SK-N-SH (cell line): ENCODE measurements around the gene ARL6.

Experiments
- CHD2 ChIP-seq: fragments of 150-350 bp; IDR thresholded peaks from 2 replicates; pipeline ENCODE4 v1.6.1; 2018; ENCODE audit warnings: low read length; ENCODE audit not compliant: partially characterized antibody
- CTCF ChIP-seq: fragments of 200-600 bp; sonication (generic); IDR thresholded peaks from 2 replicates; pipeline ENCODE4 v1.6.1; 2017; ENCODE audit warnings: antibody characterized with exemption, mild to moderate bottlenecking, moderate library complexity
- ELF1 ChIP-seq: IDR thresholded peaks from 2 replicates; pipeline ENCODE4 v1.4.0; 2012
- EP300 ChIP-seq, 2 experiments: IDR thresholded peaks; 2 replicates each; pipeline versions ENCODE4 v1.4.0 to v1.6.1; 2012; ENCODE audit warnings: borderline replicate concordance in 1 of 2, low read depth in 1 of 2, low read length in 1 of 2
- FOXJ3 ChIP-seq: sonication (generic); formaldehyde crosslinking; IDR thresholded peaks from 2 replicates; pipeline ENCODE4 v1.5.1; 2020; ENCODE audit warnings: mild to moderate bottlenecking, missing genetic modification reagents
- GABPA ChIP-seq: IDR thresholded peaks from 2 replicates; pipeline ENCODE4 v1.4.0; 2012; ENCODE audit warnings: low read depth, mild to moderate bottlenecking
- JUND ChIP-seq: IDR thresholded peaks from 2 replicates; pipeline ENCODE4 v1.4.0; 2012
- MEF2A ChIP-seq: IDR thresholded peaks from 2 replicates; pipeline ENCODE4 v1.4.0; 2012; ENCODE audit warnings: low read depth, borderline replicate concordance
- MXI1 ChIP-seq: IDR thresholded peaks from 2 replicates; pipeline ENCODE4 v1.6.1; 2012; ENCODE audit warnings: mild to moderate bottlenecking, low read depth, low read length, improper control_type of control experiment
- TCF12 ChIP-seq: IDR thresholded peaks from 2 replicates; pipeline ENCODE4 v1.4.0; 2012
- YY1 ChIP-seq: IDR thresholded peaks from 2 replicates; pipeline ENCODE4 v1.4.0; 2012; ENCODE audit warnings: low read depth, mild to moderate bottlenecking
- ZBTB33 ChIP-seq: IDR thresholded peaks from 2 replicates; pipeline ENCODE4 v1.4.0; 2012; ENCODE audit warnings: low read depth, borderline replicate concordance
- TF ChIP-seq, protein P1 (sequence below): IDR thresholded peaks from 2 replicates; pipeline ENCODE4; 2012
- TF ChIP-seq, protein P2 (sequence below): fragments of 150-350 bp; IDR thresholded peaks from 2 replicates; pipeline ENCODE4 v1.6.1; 2017; ENCODE audit warnings: antibody characterized with exemption, low read length, low read depth, borderline replicate concordance

GRCh38 chr3:97821774-97822358, 57.3 kb downstream of the ARL6 start, which contains the start of gene CRYBG3:
- peak; percentile 58 for TF ChIP-seq CTCF
- no peak for TF ChIP-seq ZBTB33
- TF ChIP-seq CHD2 = no peak
- TF ChIP-seq, protein P1, sequence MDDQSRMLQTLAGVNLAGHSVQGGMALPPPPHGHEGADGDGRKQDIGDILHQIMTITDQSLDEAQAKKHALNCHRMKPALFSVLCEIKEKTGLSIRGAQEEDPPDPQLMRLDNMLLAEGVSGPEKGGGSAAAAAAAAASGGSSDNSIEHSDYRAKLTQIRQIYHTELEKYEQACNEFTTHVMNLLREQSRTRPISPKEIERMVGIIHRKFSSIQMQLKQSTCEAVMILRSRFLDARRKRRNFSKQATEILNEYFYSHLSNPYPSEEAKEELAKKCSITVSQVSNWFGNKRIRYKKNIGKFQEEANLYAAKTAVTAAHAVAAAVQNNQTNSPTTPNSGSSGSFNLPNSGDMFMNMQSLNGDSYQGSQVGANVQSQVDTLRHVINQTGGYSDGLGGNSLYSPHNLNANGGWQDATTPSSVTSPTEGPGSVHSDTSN = no peak
- 0 out of 2 replicates have a peak, but pooled peaks have one; percentile 10 for TF ChIP-seq MXI1
- TF ChIP-seq GABPA = peak; percentile 57; the same call in 1 of the 2 replicates
- TF ChIP-seq ELF1 = no peak
- TF ChIP-seq TCF12 = no peak
- TF ChIP-seq FOXJ3 (CRISPR knock-in tag) = no peak
- no peak for TF ChIP-seq JUND
- no peak for TF ChIP-seq EP300 (IDR thresholded peaks at IDR 0.05; ENCODE audit: borderline replicate concordance in 1 of 2, low read depth in 1 of 2, low read length in 1 of 2)
- TF ChIP-seq, protein P2, sequence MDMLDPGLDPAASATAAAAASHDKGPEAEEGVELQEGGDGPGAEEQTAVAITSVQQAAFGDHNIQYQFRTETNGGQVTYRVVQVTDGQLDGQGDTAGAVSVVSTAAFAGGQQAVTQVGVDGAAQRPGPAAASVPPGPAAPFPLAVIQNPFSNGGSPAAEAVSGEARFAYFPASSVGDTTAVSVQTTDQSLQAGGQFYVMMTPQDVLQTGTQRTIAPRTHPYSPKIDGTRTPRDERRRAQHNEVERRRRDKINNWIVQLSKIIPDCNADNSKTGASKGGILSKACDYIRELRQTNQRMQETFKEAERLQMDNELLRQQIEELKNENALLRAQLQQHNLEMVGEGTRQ = no peak
- no peak for TF ChIP-seq MEF2A
- TF ChIP-seq YY1 = 0 out of 2 replicates have a peak, but pooled peaks have one; percentile 18
